ENCODE measurements around the gene LGALS3BP.

Gene LGALS3BP

DNA sequence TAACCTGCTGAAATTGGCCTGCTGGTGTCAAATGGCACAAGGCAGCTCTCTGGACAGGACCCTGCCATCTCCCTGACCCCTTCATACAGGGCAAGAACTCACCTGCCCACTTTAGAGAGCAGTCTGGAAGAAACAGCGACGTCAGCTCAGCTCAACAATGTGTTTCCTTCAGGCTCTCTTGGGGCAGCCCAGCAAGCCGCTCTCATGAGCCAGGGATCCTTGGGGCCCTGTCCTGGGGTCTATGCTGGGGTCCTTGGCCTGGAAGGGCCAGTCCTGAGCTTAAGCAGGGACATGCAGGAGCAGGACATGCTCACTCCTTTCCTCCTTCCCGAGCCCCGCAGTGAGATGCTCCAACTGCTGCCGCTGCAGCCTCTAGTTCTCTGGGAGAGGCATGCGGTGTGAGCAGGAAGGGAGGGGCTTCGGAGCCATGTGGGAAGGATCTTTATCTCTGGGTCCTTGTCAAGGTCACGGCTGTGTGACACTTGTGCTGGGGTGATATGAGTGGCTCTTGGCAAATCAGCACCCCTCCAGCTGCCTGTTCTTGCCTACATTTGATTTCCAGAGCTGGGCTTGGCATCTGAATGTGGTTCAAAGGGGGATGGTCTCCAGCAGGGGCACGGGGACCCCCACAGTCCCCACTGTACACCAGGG is 47.7 kb upstream of the LGALS3BP start:
- no peak overlapping the region for H3K4me3 ChIP-seq (replicated peaks; ENCODE audit: insufficient read depth, low read length)
- no peak for DNase-seq (ENCODE audit: low read depth in 1 of 2, low spot score in 1 of 2)
- TF ChIP-seq SPI1 (IDR thresholded peaks at IDR 0.05; ENCODE audit: borderline replicate concordance, low read depth) (no peak), POLR2AphosphoS5 (IDR thresholded peaks at IDR 0.05; ENCODE audit: low read depth) (no peak), GABPA (IDR thresholded peaks at IDR 0.05; ENCODE audit: low read depth) (no peak), REST (IDR thresholded peaks at IDR 0.05; ENCODE audit: insufficient replicate concordance, low read depth) (no peak)
- TF ChIP-seq, protein P1, sequence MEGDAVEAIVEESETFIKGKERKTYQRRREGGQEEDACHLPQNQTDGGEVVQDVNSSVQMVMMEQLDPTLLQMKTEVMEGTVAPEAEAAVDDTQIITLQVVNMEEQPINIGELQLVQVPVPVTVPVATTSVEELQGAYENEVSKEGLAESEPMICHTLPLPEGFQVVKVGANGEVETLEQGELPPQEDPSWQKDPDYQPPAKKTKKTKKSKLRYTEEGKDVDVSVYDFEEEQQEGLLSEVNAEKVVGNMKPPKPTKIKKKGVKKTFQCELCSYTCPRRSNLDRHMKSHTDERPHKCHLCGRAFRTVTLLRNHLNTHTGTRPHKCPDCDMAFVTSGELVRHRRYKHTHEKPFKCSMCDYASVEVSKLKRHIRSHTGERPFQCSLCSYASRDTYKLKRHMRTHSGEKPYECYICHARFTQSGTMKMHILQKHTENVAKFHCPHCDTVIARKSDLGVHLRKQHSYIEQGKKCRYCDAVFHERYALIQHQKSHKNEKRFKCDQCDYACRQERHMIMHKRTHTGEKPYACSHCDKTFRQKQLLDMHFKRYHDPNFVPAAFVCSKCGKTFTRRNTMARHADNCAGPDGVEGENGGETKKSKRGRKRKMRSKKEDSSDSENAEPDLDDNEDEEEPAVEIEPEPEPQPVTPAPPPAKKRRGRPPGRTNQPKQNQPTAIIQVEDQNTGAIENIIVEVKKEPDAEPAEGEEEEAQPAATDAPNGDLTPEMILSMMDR (IDR thresholded peaks at IDR 0.05; ENCODE audit: insufficient read depth, low read length), result no peak
- peaks cover 66% of the 10 kb centered on the region for H3K27me3 ChIP-seq (ENCODE audit: insufficient read depth, poor library complexity, severe bottlenecking)
- H3K27ac ChIP-seq (replicated peaks), result no peak overlapping the region

DNA sequence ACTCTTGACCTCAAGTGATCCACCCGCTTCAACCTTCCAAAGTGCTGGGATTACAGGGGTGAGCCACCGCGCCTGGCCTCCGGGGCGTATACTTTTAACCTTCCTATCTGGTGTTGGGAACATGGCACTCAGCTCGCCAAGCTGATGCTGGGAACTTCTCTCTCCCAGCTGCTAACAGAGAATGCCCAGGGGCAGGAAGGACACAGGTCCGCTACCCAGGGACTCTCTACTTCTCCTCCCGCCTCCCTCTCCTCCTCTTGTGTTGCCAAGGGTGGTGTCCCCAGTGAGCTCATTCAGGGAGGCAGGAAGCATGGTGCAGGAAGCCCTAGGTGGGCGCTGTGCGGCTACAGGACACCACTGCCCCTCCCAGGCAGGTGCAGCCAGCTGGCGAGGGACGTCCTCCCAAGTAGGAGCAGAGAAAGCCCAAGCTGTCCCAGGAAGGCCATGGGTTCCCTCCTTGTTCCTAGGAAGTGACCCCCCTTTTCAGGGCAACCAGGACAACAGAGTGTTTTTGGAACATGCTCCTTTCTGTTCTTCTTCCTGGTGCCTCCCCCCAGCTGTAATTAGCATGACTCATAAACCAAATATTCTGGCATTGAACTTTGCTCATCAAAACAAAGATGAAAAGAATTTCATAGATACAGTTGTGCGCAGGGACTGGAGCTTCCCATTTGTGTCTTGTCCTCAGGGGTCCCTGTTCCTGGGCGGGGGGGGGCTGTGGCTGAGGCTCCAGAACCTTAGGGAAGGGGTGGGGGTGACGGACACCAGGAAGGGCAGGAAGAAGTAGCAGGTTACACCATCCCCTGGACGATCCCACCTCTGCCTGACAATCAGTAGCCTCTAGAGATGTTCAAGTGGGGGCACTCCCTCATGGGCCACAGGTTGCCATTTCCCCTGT is 46.9 kb upstream of the LGALS3BP start:
- peaks cover 68% of the 10 kb centered on the region for H3K27me3 ChIP-seq (ENCODE audit: insufficient read depth, poor library complexity, severe bottlenecking)
- TF ChIP-seq GABPA (IDR thresholded peaks at IDR 0.05; ENCODE audit: low read depth), result no peak
- no peak for TF ChIP-seq POLR2AphosphoS5 (IDR thresholded peaks at IDR 0.05; ENCODE audit: low read depth)
- no peak for TF ChIP-seq REST (IDR thresholded peaks at IDR 0.05; ENCODE audit: insufficient replicate concordance, low read depth)
- TF ChIP-seq SPI1 (IDR thresholded peaks at IDR 0.05; ENCODE audit: borderline replicate concordance, low read depth), result no peak
- TF ChIP-seq, protein P1 (IDR thresholded peaks at IDR 0.05; ENCODE audit: insufficient read depth, low read length), result no peak
- H3K27ac ChIP-seq (replicated peaks), result no peak overlapping the region
- H3K4me3 ChIP-seq (replicated peaks; ENCODE audit: insufficient read depth, low read length), result no peak overlapping the region
- DNase-seq (ENCODE audit: low read depth in 1 of 2, low spot score in 1 of 2), result no peak

- Histone ChIP-seq H3K4me3 (replicated peaks; ENCODE audit: insufficient read depth, low read length) (no peak overlapping the region), H3K27me3 (ENCODE audit: insufficient read depth, poor library complexity, severe bottlenecking) (peaks cover 75% of the 10 kb centered on the region), H3K27ac (replicated peaks) (no peak overlapping the region)
- DNase-seq (ENCODE audit: low read depth in 1 of 2, low spot score in 1 of 2), result no peak
- TF ChIP-seq GABPA (IDR thresholded peaks at IDR 0.05; ENCODE audit: low read depth) (no peak), REST (IDR thresholded peaks at IDR 0.05; ENCODE audit: insufficient replicate concordance, low read depth) (no peak), POLR2AphosphoS5 (IDR thresholded peaks at IDR 0.05; ENCODE audit: low read depth) (no peak), SPI1 (IDR thresholded peaks at IDR 0.05; ENCODE audit: borderline replicate concordance, low read depth) (no peak)
- TF ChIP-seq, protein P1 (IDR thresholded peaks at IDR 0.05; ENCODE audit: insufficient read depth, low read length), result no peak
Measured at GRCh38 chr17:79024901-79025737, 45.4 kb upstream of the LGALS3BP start.

All from HL-60 (cell line).